IMR-90 (cell line): ENCODE data around the gene GRIN2A. TPM values are rescaled to one million over a fixed set of nuclear protein-coding genes. Genes with fewer than 3 reads are reported as not detected.

Source experiments
- ATAC-seq: fragments of 200-7000 bp; cut with Tn5 transposase; 2 replicates; pipeline ENCODE4 v1.9.1; 2020; ENCODE audit warnings: low read depth, mild to moderate bottlenecking, moderate library complexity
- BruUV-seq: library from RNA; stranded (reverse); fragments of 400-500 nt; replicated peaks from 2 replicates; lab custom pipeline; 2021; lab: Mats Ljungman, UMichigan
- CTCF ChIA-PET: fragments of 300-600 bp; formaldehyde crosslinking; extraction: SDS; loops from one replicate; lab custom pipeline; 2021; ENCODE audit warnings: antibody characterized with exemption; lab: Yijun Ruan, JAX
- POLR2A ChIA-PET: fragments of 300-600 bp; sonication (Branson Sonifier 250); formaldehyde crosslinking; loops from one replicate; lab custom pipeline; 2022; ENCODE audit warnings: antibody characterized with exemption; ENCODE audit not compliant: unreplicated experiment; lab: Charles Lee
- DNase-seq: peaks from one replicate; pipeline ENCODE4 v3.0.0; 2013
- H2AFZ ChIP-seq: replicated peaks from 2 replicates; pipeline ENCODE3; 2013; ENCODE audit warnings: low read length, mild to moderate bottlenecking; ENCODE audit not compliant: poor library complexity
- H2AK5ac ChIP-seq: 2 replicates; pipeline ENCODE4 v1.6.1; 2013; ENCODE audit warnings: low read depth, low read length, inconsistent platforms
- H2AK9ac ChIP-seq: replicated peaks from 2 replicates; pipeline ENCODE3; 2013; ENCODE audit warnings: mild to moderate bottlenecking, low read depth, low read length, moderate library complexity; ENCODE audit not compliant: poor library complexity
- H2BK120ac ChIP-seq: 2 replicates; pipeline ENCODE4 v1.6.1; 2013; ENCODE audit warnings: low read depth, low read length, inconsistent platforms
- H2BK15ac ChIP-seq: 3 replicates; pipeline ENCODE4 v1.6.1; 2013; ENCODE audit warnings: low read depth, low read length, inconsistent platforms
- H2BK20ac ChIP-seq: 2 replicates; pipeline ENCODE4 v1.6.1; 2013; ENCODE audit warnings: low read depth, mild to moderate bottlenecking, inconsistent platforms, low read length, moderate library complexity
- H2BK5ac ChIP-seq: 2 replicates; pipeline ENCODE4 v1.6.1; 2013; ENCODE audit warnings: mild to moderate bottlenecking, low read depth, low read length, inconsistent platforms; ENCODE audit not compliant: poor library complexity, severe bottlenecking
- H3K14ac ChIP-seq: replicated peaks from 2 replicates; pipeline ENCODE4 v1.6.1; 2013; ENCODE audit warnings: low read depth, low read length, inconsistent platforms
- H3K18ac ChIP-seq: 2 replicates; pipeline ENCODE4 v1.6.1; 2013; ENCODE audit warnings: low read depth, low read length, control low read depth
- H3K23ac ChIP-seq: 2 replicates; pipeline ENCODE4 v1.6.1; 2013; ENCODE audit warnings: low read depth, low read length, inconsistent platforms
- H3K27ac ChIP-seq: 2 replicates; pipeline ENCODE4 v1.5.1; 2013; ENCODE audit warnings: mild to moderate bottlenecking, control low read depth, low read length; ENCODE audit not compliant: insufficient read depth
- H3K27me3 ChIP-seq: 2 replicates; pipeline ENCODE4 v1.6.1; 2013; ENCODE audit warnings: low read length; ENCODE audit not compliant: control insufficient read depth, insufficient read depth
- H3K36me3 ChIP-seq: 2 replicates; pipeline ENCODE4 v1.6.1; 2013; ENCODE audit warnings: low read length, mixed read lengths; ENCODE audit not compliant: control insufficient read depth, insufficient read depth
- H3K4ac ChIP-seq: 2 replicates; pipeline ENCODE4 v1.6.1; 2013; ENCODE audit warnings: low read depth, low read length, inconsistent platforms
- H3K4me1 ChIP-seq: 2 replicates; pipeline ENCODE4 v1.6.1; 2013; ENCODE audit warnings: low read length, mixed read lengths; ENCODE audit not compliant: control insufficient read depth, insufficient read depth
- H3K4me2 ChIP-seq: 2 replicates; pipeline ENCODE4 v1.6.1; 2013; ENCODE audit warnings: low read depth, mild to moderate bottlenecking, control low read depth, low read length, moderate library complexity
- H3K4me3 ChIP-seq: 2 replicates; pipeline ENCODE4 v1.5.1; 2013; ENCODE audit warnings: low read depth, mild to moderate bottlenecking, control low read depth, low read length, moderate library complexity; ENCODE audit not compliant: insufficient read depth
- H3K56ac ChIP-seq: 2 replicates; pipeline ENCODE4 v1.6.1; 2013; ENCODE audit warnings: low read length, inconsistent platforms; ENCODE audit not compliant: insufficient read depth; ENCODE audit errors: extremely low read depth
- H3K79me1 ChIP-seq, 2 experiments: 2 replicates each; pipeline ENCODE4 v1.6.1; 2013; ENCODE audit warnings: low read length in 2 of 2, inconsistent platforms in 1 of 2, low read depth in 1 of 2
- H3K9ac ChIP-seq: 2 replicates; pipeline ENCODE4 v1.6.1; 2013; ENCODE audit warnings: low read depth, low read length, control low read depth
- H3K9me1 ChIP-seq: 2 replicates; pipeline ENCODE4 v1.6.1; 2013; ENCODE audit warnings: low read length, inconsistent platforms; ENCODE audit not compliant: insufficient read depth
- H3K9me3 ChIP-seq: 2 replicates; pipeline ENCODE4 v1.6.1; 2013; ENCODE audit warnings: low read length; ENCODE audit not compliant: control insufficient read depth, insufficient read depth
- H4K20me1 ChIP-seq: 2 replicates; pipeline ENCODE4 v1.6.1; 2013; ENCODE audit warnings: low read length, inconsistent platforms; ENCODE audit not compliant: insufficient read depth
- H4K5ac ChIP-seq: 2 replicates; pipeline ENCODE4 v1.6.1; 2013; ENCODE audit warnings: mild to moderate bottlenecking, low read depth, low read length, control low read depth
- H4K8ac ChIP-seq, 2 experiments: 2 replicates each; pipeline ENCODE4 v1.6.1; 2013; ENCODE audit warnings: low read depth in 2 of 2, low read length in 2 of 2, control low read depth in 1 of 2, inconsistent platforms in 1 of 2
- H4K91ac ChIP-seq: 2 replicates; pipeline ENCODE4 v1.6.1; 2013; ENCODE audit warnings: low read depth, low read length, inconsistent platforms; ENCODE audit not compliant: insufficient read depth
- ELK1 ChIP-seq: fragments of 150-350 bp; IDR thresholded peaks from 2 replicates; pipeline ENCODE4 v1.6.1; 2016; ENCODE audit warnings: low read depth, mild to moderate bottlenecking, low read length, moderate library complexity, borderline replicate concordance
- FOS ChIP-seq: fragments of 150-350 bp; IDR thresholded peaks from 2 replicates; pipeline ENCODE4 v1.6.1; 2016; ENCODE audit warnings: low read depth, low read length
- MAFK ChIP-seq: IDR thresholded peaks from 2 replicates; pipeline ENCODE4 v1.6.1; 2012; ENCODE audit warnings: low read depth, low read length, improper control_type of control experiment
- MAZ ChIP-seq: IDR thresholded peaks from 2 replicates; pipeline ENCODE4 v1.6.1; 2012; ENCODE audit warnings: low read depth, mild to moderate bottlenecking, low read length, improper control_type of control experiment, moderate library complexity, borderline replicate concordance
- MXI1 ChIP-seq: IDR thresholded peaks from 2 replicates; pipeline ENCODE4 v1.6.1; 2012; ENCODE audit warnings: low read depth, mild to moderate bottlenecking, low read length, moderate library complexity, borderline replicate concordance
- dilution Hi-C: fragments of 300-500 bp; cut with HindIII; formaldehyde crosslinking; loops from one replicate; pipeline ENCODE4 v1.14.3; 2018; ENCODE audit warnings: low sequenced_read_pairs; ENCODE audit not compliant: unreplicated experiment
- in situ Hi-C: fragments of 300-500 bp; cut with MboI; formaldehyde crosslinking; loops from 3 replicates; pipeline ENCODE4 v1.14.3; 2019; ENCODE audit warnings: low sequenced_read_pairs, inconsistent platforms, mixed read lengths
- intact Hi-C: fragments of 100-400 bp; cut with micrococcal nuclease; formaldehyde crosslinking; loops from 2 replicates; pipeline ENCODE4 v1.10.0; 2022
- polyA plus RNA-seq, 3 experiments: library from polyadenylated mRNA; depleted of rRNA; stranded (reverse); fragments of >200 nt; gene quantifications; 2 replicates each; pipeline ENCODE4 v1.2.3, GENCODE V29; 2012; ENCODE audit warnings: low replicate concordance in 1 of 3
- total RNA-seq: library from RNA; depleted of rRNA; stranded (reverse); fragments of >200 nt; gene quantifications from 2 replicates; pipeline ENCODE4 v1.2.3, GENCODE V29; 2012
- TF ChIP-seq, protein P1 (sequence below): fragments of 150-350 bp; IDR thresholded peaks from 2 replicates; pipeline ENCODE4 v1.6.1; 2017; ENCODE audit warnings: mild to moderate bottlenecking, antibody characterized with exemption, low read length, low read depth

Gene GRIN2A
- total and polyA plus RNA-seq, 2 of the 4 experiments (the other 2 are of a cell fraction), result under 0.01 TPM; not detected in 1

DNA sequence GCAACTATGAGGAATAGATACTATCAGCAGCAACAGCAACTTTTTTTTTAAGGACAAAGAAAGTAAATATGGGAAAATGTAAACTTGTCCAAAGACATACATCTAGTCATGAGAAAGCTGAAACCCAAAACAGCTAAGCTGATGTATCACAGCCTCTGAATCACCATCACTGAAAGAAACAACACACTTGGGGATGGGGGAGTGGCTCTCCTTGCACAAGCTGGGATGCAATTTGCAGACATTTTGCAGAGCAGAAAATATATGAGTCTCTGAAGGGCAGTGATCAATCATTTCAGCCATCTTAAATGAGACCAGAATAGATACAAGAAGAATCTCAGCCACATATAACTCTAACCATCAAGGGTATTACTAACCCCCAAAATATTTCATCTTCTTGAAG is 79.1 kb downstream of the GRIN2A start:
- in situ Hi-C loops (no loop called here), intact Hi-C loops (no loop called here), dilution Hi-C loops (no loop called here)
- no peak overlapping the region for H4K5ac ChIP-seq
- H4K8ac ChIP-seq, result no peak overlapping the region
- H3K18ac ChIP-seq, result no peak overlapping the region
- H3K4me2 ChIP-seq, result no peak overlapping the region
- H3K9me3 ChIP-seq, result peaks cover 9% of the 10 kb centered on the region
- no peak overlapping the region for H4K91ac ChIP-seq
- TF ChIP-seq MAFK (no peak), MXI1 (no peak), ELK1 (no peak), FOS (no peak), MAZ (no peak)
- TF ChIP-seq, protein P1, sequence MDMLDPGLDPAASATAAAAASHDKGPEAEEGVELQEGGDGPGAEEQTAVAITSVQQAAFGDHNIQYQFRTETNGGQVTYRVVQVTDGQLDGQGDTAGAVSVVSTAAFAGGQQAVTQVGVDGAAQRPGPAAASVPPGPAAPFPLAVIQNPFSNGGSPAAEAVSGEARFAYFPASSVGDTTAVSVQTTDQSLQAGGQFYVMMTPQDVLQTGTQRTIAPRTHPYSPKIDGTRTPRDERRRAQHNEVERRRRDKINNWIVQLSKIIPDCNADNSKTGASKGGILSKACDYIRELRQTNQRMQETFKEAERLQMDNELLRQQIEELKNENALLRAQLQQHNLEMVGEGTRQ, result no peak
- H3K56ac ChIP-seq, result no peak overlapping the region
- H3K4ac ChIP-seq, result no peak overlapping the region
- no peak overlapping the region for H2BK120ac ChIP-seq
- CTCF ChIA-PET, result no interaction called here
- no peak overlapping the region for H2BK20ac ChIP-seq
- H3K79me1 ChIP-seq, result no peaks in the 10 kb centered on the region
- H3K27me3 ChIP-seq, result no peaks in the 10 kb centered on the region
- H3K9me1 ChIP-seq, result no peaks in the 10 kb centered on the region
- POLR2A ChIA-PET, result no interaction called here
- no peak for ATAC-seq
- no peak for DNase-seq
- no peak overlapping the region for H3K27ac ChIP-seq
- H3K9ac ChIP-seq, result no peak overlapping the region
- H2AK5ac ChIP-seq, result no peak overlapping the region
- no TSS peak for BruUV-seq
- no peaks in the 10 kb centered on the region for H4K20me1 ChIP-seq
- no peak overlapping the region for H2AK9ac ChIP-seq
- H2BK5ac ChIP-seq, result no peak overlapping the region
- H3K36me3 ChIP-seq, result no peaks in the 10 kb centered on the region
- H3K23ac ChIP-seq, result no peak overlapping the region
- no peaks in the 10 kb centered on the region for H3K4me1 ChIP-seq
- no peak overlapping the region for H2AFZ ChIP-seq
- no peak overlapping the region for H3K4me3 ChIP-seq
- no peak overlapping the region for H2BK15ac ChIP-seq
- no peak overlapping the region for H3K14ac ChIP-seq
